Inflammatory macrophage (primary cell): ENCODE measurements around the gene SAPCD2.
A peak's percentile ranks its signal among the peaks of the same experiment; 100 is the strongest.

Experiments used
- DNase-seq, 2 donors: peaks; one replicate each; pipeline ENCODE4 v3.0.0-alpha.2; 2020 to 2022

Gene SAPCD2

DNA sequence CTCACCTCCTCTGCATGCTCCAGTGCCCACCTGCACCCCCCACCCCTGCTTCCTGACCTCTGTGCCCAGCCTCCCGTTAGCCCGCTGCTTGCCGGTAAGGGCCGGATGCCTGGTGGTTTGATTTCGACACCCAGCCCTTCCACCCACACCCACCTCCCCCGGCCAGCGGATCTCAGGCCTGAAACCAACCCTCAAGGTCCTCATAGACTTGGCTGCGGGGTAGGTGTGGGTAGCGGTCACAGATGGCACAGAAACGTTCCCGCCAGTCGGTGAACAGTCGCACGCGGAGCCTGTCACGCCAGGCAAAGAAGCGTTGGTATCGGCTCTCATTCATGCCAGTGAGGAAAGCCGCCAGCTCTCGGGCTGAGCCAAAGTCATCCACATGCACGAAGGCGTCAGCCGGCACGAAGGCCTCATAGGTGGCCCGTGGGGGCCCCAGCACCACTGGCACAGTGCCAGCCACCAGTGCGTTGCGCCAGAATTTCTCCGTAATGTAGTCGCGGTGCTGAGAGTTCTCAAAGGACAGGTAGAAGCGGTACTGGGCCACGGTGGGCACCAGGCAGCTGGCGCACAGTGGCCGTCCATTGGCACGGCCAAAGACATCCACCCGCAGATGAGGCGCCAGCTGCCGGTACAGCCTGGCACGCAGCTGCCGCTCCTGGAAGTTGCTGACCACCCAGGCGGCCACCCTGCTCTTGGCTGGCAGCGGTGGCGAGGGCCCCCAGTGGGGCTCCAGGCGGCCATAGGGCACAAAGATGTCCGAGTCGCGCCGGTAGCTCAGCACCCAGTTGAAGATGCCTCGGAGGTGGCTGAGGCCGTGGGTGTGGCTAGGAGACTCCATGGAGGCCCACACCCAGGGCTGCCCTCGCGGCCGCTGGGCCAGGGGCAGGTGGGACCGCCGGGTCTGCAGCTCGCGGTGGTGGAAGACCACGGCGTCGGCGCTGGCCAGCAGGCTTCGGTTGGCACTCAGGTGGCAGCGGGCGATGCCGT is 39.5 kb downstream of the SAPCD2 start:
- DNase-seq, result peak; percentile 60 to 76

- DNase-seq, result peak in 1 of 2 donors; percentile 34
Observed at GRCh38 chr9:137030006-137030405, 40.4 kb downstream of the SAPCD2 start.

- peak; percentile 77 to 80 for DNase-seq
Observed at GRCh38 chr9:137029058-137029936, 41.1 kb downstream of the SAPCD2 start.

GRCh38 chr9:137028263-137029057 is 41.9 kb downstream of the SAPCD2 start:
- DNase-seq, result peak; percentile 41 to 78

- DNase-seq, result peak in 1 of 2 donors; percentile 38
Observed at GRCh38 chr9:137027369-137028262, 42.7 kb downstream of the SAPCD2 start, which contains the start of gene ABCA2. Gene ABCA2 (minus strand): TSS chr9:137028237. CDS start chr9:137028140, 97 bp downstream.

DNA sequence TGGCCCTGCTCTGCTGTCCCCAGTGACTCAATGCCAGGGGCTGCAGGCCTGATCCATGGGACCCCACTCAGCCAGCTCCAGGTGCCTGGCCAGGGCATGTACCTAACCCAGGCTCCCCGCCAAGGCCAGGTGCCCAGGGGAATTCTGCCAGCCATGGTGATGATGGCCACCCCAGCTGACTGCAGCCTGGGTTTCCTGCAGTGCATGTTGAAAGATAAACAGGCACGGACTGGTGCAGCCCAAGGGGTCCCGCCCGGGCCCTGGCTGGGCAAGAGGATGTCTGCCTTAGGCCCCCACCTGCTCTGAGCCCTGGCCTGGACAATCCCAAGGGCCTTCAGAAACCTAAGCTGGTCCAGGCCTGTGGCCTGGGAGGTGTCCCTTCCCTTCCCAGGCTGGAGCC is 43.5 kb downstream of the SAPCD2 start:
- DNase-seq, result no peak

DNA sequence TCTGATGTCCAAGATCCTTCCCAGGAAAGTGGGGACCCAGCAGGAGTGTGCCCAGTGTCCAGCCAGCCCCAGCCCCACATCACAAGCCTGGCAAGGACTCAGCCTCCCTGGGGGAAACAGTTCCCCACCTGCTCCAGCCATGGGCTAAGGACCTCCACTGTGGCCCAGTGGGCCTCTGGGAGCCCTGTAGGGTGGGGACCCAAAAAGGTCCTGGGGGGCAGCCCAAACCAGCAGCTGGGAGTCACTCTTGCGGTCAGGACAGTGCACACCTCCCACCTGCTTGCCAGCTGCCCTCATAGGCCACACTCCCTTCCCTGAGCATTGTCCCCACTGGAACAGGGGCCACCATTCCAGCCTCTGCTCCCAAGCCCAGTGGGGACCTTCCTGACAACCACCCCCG is 44.0 kb downstream of the SAPCD2 start:
- no peak for DNase-seq

DNA sequence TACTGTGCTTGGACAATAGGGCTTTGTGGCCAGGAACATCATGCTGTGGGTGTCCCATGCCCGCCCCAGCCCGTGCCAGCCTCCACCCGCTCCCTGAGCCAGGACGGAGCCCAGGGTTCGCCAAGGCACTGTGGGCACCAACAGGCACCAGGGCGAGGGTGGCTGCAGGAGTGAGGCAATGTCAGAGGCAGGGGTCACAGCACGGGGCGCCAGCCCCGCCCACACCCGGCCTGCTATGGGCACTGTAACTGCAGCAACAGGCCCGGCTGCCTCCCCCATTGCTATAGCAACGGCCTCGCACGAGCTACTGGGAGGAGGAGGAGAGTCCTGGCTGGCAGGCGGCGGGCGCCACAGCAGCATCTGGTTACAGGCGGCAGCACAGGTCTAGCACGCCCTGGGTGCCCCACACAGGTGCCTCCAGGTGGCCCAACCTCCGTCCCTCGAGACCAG is 44.8 kb downstream of the SAPCD2 start:
- DNase-seq, result no peak

GRCh38 chr9:137023583-137023991 is 46.8 kb downstream of the SAPCD2 start:
- DNase-seq, result no peak

GRCh38 chr9:137023157-137023556 is 47.2 kb downstream of the SAPCD2 start:
- DNase-seq, result no peak

GRCh38 chr9:137022662-137023008 is 47.7 kb downstream of the SAPCD2 start:
- DNase-seq, result no peak

- peak; percentile 78 to 82 for DNase-seq
Observed at GRCh38 chr9:137021979-137022661, 48.2 kb downstream of the SAPCD2 start.

DNA sequence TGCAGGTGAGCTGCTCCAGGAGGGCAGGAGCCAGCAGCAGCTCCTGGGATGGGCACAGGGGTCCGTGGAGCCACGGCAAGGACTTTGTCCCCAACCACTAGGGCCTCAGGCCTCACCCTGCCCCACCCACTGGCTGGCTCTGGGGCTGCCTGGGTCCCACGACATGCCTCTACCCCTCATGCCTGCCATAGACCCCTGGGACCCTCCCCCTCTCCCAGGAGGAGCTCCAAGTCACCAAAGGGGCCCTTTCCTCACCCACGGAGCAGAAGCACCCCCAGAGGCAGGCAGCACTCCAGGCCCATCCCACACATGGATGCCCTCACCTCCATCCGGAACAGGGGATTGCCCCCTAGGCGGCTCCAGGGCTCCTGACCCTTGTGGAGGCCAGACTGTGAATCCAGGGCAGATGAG is 48.8 kb downstream of the SAPCD2 start:
- no peak for DNase-seq

GRCh38 chr9:137020771-137021567 is 49.4 kb downstream of the SAPCD2 start:
- DNase-seq, result no peak

DNA sequence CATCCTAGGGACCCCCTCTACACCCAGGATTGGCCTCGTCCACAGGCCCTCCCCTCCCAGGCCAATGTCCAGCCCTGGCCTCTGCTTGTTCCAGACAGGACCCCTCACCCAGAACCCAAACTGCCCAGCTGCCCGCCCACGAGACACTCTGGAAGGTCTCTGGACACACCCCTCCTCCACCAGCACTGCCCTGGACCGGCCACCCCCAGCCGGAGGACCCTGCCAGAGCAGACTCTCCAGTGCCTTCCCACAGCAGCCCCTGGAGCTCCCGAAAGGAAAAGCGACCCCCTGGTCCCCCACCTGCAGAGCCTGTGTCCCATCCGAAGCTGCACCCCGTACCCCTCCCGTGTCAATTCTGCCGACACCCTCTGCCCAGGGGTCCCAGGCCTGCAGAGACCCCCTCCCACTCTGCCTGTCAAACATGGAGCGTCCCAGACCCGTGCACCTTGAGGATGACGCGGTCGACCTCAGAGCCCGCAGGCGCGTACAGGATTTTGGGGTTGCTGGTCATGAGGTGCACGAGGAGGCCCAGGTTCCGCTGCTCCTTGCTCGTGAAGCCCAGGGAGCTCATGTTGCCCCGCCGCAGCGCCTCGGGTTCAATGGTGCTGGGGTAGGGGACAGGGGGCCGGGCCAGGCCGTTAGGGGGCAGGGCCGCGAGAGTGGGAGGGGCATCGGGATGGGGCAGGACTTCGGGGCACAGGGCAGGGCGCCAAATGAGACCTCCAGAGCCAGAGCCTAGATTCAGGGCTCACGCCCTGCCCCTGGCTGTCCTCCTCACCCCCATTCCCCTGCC is 50.3 kb downstream of the SAPCD2 start:
- DNase-seq, result no peak

DNA sequence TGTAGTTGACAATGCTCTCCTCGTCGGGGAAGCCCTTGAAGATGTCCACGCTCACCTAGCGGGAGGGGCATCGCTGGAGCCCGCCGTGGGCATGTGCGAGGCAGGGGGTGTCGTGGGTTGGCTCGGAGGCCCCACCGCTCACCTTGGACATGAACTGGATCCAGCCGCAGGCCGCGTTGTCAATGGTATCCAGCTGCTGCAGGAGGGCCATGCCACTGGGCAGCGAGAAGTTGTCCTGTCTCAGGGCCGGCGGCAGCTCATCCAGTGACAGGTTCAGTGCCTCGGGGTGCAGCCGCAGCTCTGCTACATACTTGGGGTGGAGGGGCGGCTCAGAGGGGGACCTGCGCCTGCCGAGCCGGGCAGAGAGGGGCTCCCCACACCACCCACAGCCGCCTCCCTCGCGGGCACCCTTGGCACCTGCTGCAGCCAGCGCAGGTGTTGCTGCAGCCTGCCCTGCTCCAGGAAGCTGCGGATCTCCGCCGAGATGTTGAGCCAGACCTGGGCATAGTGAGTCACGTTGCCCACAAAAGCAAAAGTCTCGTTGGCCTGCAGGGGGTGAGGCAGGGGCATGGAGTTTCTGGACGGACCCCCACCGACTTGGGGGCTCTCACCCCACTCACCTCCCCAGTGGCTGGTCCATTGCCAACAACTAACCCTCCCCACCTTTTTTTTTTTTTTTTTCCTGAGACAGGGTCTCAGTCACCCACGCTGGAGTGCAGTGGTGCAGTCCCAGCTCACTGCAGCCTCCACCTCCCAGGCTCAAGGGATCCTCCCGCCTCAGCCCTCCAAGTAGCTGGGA is 51.4 kb downstream of the SAPCD2 start:
- no peak for DNase-seq

DNA sequence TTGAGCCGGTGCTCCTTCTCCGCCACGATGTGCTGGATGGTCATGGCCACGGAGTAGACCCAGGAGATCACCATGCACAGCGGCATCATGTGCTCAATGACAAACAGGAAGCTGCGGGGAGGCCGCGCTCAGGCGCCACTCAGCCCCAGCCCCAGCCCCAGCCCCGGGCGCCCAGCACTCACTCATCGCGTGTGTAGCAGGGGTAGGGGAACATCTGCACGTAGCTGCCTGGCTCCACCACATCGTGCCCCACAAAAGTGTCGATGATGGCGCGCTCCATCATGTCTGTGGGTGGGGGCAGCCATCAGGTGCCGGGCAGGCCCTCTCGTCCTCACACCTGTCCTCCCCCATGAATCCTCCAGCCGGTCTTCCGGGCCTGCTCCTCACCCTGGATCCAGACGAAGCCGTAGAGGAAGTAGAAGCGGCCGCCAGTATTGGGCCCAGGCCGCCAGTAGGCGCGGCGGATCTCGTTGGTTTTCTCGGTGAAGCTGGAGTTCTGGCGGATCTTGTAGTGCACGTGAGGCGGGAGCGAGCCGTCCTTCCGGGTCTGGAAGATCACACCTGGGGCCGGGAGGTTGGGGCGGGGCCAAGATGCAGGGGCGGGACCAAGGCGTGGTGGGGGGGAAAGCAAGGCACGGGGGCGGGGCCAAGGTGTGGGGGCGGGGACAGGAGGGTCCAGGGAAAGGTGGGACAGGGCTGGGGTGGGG is 52.4 kb downstream of the SAPCD2 start:
- DNase-seq, result no peak
